ENCODE data around the gene RAET1E.
"Not testable (repeated sequence)": the region's sequence is repeated elsewhere in the genome, so short reads cannot be mapped to it uniquely, and the experiment has no call there.

The RAET1E gene

GRCh38 chr6:149859368-149859767 lies 38.5 kb downstream of the RAET1E start:
- no peaks in the 10 kb centered on the region for H3K36me3 ChIP-seq (ENCODE audit: control insufficient read depth in 5 of 5, insufficient read depth in 5 of 5, low read length in 5 of 5)
- H3K9ac ChIP-seq (ENCODE audit: low read length in 5 of 5): no peak overlapping the region
- H3K4me3 ChIP-seq (ENCODE audit: low read depth in 1 of 5, low read length in 5 of 5): no peak overlapping the region
- no peak overlapping the region for H3K27ac ChIP-seq (ENCODE audit: low read depth, low read length)
- H3K9me3 ChIP-seq (ENCODE audit: control insufficient read depth in 5 of 5, low read length in 5 of 5): no peaks in the 10 kb centered on the region
- H3K4me1 ChIP-seq (ENCODE audit: control insufficient read depth in 5 of 5, insufficient read depth in 5 of 5, low read length in 5 of 5): peaks cover 0 to 28% (median 20%) of the 10 kb centered on the region in 5 donors
- no peaks in the 10 kb centered on the region for H3K27me3 ChIP-seq (ENCODE audit: control insufficient read depth in 5 of 5, insufficient read depth in 4 of 5, low read length in 5 of 5)

- H3K4me3 ChIP-seq (ENCODE audit: low read depth in 1 of 5, low read length in 5 of 5): no peak overlapping the region
- peaks cover 0 to 21% (median 14%) of the 10 kb centered on the region in 5 donors for H3K4me1 ChIP-seq (ENCODE audit: control insufficient read depth in 5 of 5, insufficient read depth in 5 of 5, low read length in 5 of 5)
- no peaks in the 10 kb centered on the region for H3K9me3 ChIP-seq (ENCODE audit: control insufficient read depth in 5 of 5, low read length in 5 of 5)
- H3K27ac ChIP-seq (ENCODE audit: low read depth, low read length): no peak overlapping the region
- no peaks in the 10 kb centered on the region for H3K27me3 ChIP-seq (ENCODE audit: control insufficient read depth in 5 of 5, insufficient read depth in 4 of 5, low read length in 5 of 5)
- H3K36me3 ChIP-seq (ENCODE audit: control insufficient read depth in 5 of 5, insufficient read depth in 5 of 5, low read length in 5 of 5): peaks cover 0 to 4% (median 0%) of the 10 kb centered on the region in 5 donors
- no peak overlapping the region for H3K9ac ChIP-seq (ENCODE audit: low read length in 5 of 5)
These were observed 40.4 kb downstream of the RAET1E start for GRCh38 chr6:149857541-149857940.

- Histone ChIP-seq H3K4me3 (ENCODE audit: low read depth in 1 of 5, low read length in 5 of 5) (no peak overlapping the region), H3K27me3 (ENCODE audit: control insufficient read depth in 5 of 5, insufficient read depth in 4 of 5, low read length in 5 of 5) (no peaks in the 10 kb centered on the region), H3K9me3 (ENCODE audit: control insufficient read depth in 5 of 5, low read length in 5 of 5) (no peaks in the 10 kb centered on the region), H3K4me1 (ENCODE audit: control insufficient read depth in 5 of 5, insufficient read depth in 5 of 5, low read length in 5 of 5) (peaks cover 0 to 10% (median 5%) of the 10 kb centered on the region in 5 donors), H3K9ac (ENCODE audit: low read length in 5 of 5) (no peak overlapping the region), H3K36me3 (ENCODE audit: control insufficient read depth in 5 of 5, insufficient read depth in 5 of 5, low read length in 5 of 5) (peaks cover 0 to 8% (median 2%) of the 10 kb centered on the region in 5 donors), H3K27ac (ENCODE audit: low read depth, low read length) (no peak overlapping the region)
These were observed 41.5 kb downstream of the RAET1E start for GRCh38 chr6:149856256-149856994.

GRCh38 chr6:149855741-149856140 lies 42.2 kb downstream of the RAET1E start:
- Histone ChIP-seq H3K9ac (ENCODE audit: low read length in 5 of 5) (no peak overlapping the region), H3K27me3 (ENCODE audit: control insufficient read depth in 5 of 5, insufficient read depth in 4 of 5, low read length in 5 of 5) (no peaks in the 10 kb centered on the region), H3K4me1 (ENCODE audit: control insufficient read depth in 5 of 5, insufficient read depth in 5 of 5, low read length in 5 of 5) (peaks cover 0 to 3% (median 0%) of the 10 kb centered on the region in 5 donors), H3K27ac (ENCODE audit: low read depth, low read length) (no peak overlapping the region), H3K36me3 (ENCODE audit: control insufficient read depth in 5 of 5, insufficient read depth in 5 of 5, low read length in 5 of 5) (peaks cover 3 to 8% (median 8%) of the 10 kb centered on the region in 5 donors), H3K4me3 (ENCODE audit: low read depth in 1 of 5, low read length in 5 of 5) (no peak overlapping the region), H3K9me3 (ENCODE audit: control insufficient read depth in 5 of 5, low read length in 5 of 5) (no peaks in the 10 kb centered on the region)

GRCh38 chr6:149855040-149855654 lies 42.8 kb downstream of the RAET1E start:
- H3K9ac ChIP-seq (ENCODE audit: low read length in 5 of 5): no peak overlapping the region
- H3K27ac ChIP-seq (ENCODE audit: low read depth, low read length): no peak overlapping the region
- H3K36me3 ChIP-seq (ENCODE audit: control insufficient read depth in 5 of 5, insufficient read depth in 5 of 5, low read length in 5 of 5): peaks cover 3 to 9% (median 8%) of the 10 kb centered on the region in 5 donors
- no peak overlapping the region for H3K4me3 ChIP-seq (ENCODE audit: low read depth in 1 of 5, low read length in 5 of 5)
- no peaks in the 10 kb centered on the region for H3K27me3 ChIP-seq (ENCODE audit: control insufficient read depth in 5 of 5, insufficient read depth in 4 of 5, low read length in 5 of 5)
- no peaks in the 10 kb centered on the region for H3K4me1 ChIP-seq (ENCODE audit: control insufficient read depth in 5 of 5, insufficient read depth in 5 of 5, low read length in 5 of 5)
- H3K9me3 ChIP-seq (ENCODE audit: control insufficient read depth in 5 of 5, low read length in 5 of 5): no peaks in the 10 kb centered on the region

GRCh38 chr6:149854532-149854931 lies 43.4 kb downstream of the RAET1E start:
- no peak overlapping the region for H3K9ac ChIP-seq (ENCODE audit: low read length in 5 of 5)
- H3K27ac ChIP-seq (ENCODE audit: low read depth, low read length): no peak overlapping the region
- H3K4me3 ChIP-seq (ENCODE audit: low read depth in 1 of 5, low read length in 5 of 5): no peak overlapping the region
- H3K4me1 ChIP-seq (ENCODE audit: control insufficient read depth in 5 of 5, insufficient read depth in 5 of 5, low read length in 5 of 5): no peaks in the 10 kb centered on the region
- H3K9me3 ChIP-seq (ENCODE audit: control insufficient read depth in 5 of 5, low read length in 5 of 5): no peaks in the 10 kb centered on the region
- H3K36me3 ChIP-seq (ENCODE audit: control insufficient read depth in 5 of 5, insufficient read depth in 5 of 5, low read length in 5 of 5): peaks cover 3 to 15% (median 8%) of the 10 kb centered on the region in 5 donors
- no peaks in the 10 kb centered on the region for H3K27me3 ChIP-seq (ENCODE audit: control insufficient read depth in 5 of 5, insufficient read depth in 4 of 5, low read length in 5 of 5)

- not testable (repeated sequence) for H3K27me3 ChIP-seq (ENCODE audit: control insufficient read depth in 5 of 5, insufficient read depth in 4 of 5, low read length in 5 of 5); H3K4me3 ChIP-seq (ENCODE audit: low read depth in 1 of 5, low read length in 5 of 5); H3K9ac ChIP-seq (ENCODE audit: low read length in 5 of 5); H3K27ac ChIP-seq (ENCODE audit: low read depth, low read length); H3K4me1 ChIP-seq (ENCODE audit: control insufficient read depth in 5 of 5, insufficient read depth in 5 of 5, low read length in 5 of 5); H3K9me3 ChIP-seq (ENCODE audit: control insufficient read depth in 5 of 5, low read length in 5 of 5)
- peaks cover 3 to 16% (median 8%) of the 10 kb centered on the region in 5 donors for H3K36me3 ChIP-seq (ENCODE audit: control insufficient read depth in 5 of 5, insufficient read depth in 5 of 5, low read length in 5 of 5)
These were observed 43.9 kb downstream of the RAET1E start for GRCh38 chr6:149854017-149854416.

- no peak overlapping the region for H3K4me3 ChIP-seq (ENCODE audit: low read depth in 1 of 5, low read length in 5 of 5)
- no peak overlapping the region for H3K9ac ChIP-seq (ENCODE audit: low read length in 5 of 5)
- H3K36me3 ChIP-seq (ENCODE audit: control insufficient read depth in 5 of 5, insufficient read depth in 5 of 5, low read length in 5 of 5): peaks cover 3 to 16% (median 8%) of the 10 kb centered on the region in 5 donors
- H3K27me3 ChIP-seq (ENCODE audit: control insufficient read depth in 5 of 5, insufficient read depth in 4 of 5, low read length in 5 of 5): no peaks in the 10 kb centered on the region
- no peaks in the 10 kb centered on the region for H3K9me3 ChIP-seq (ENCODE audit: control insufficient read depth in 5 of 5, low read length in 5 of 5)
- H3K27ac ChIP-seq (ENCODE audit: low read depth, low read length): no peak overlapping the region
- H3K4me1 ChIP-seq (ENCODE audit: control insufficient read depth in 5 of 5, insufficient read depth in 5 of 5, low read length in 5 of 5): peaks cover 0 to 1% (median 0%) of the 10 kb centered on the region in 5 donors
These were observed 45.0 kb downstream of the RAET1E start for GRCh38 chr6:149852881-149853280.

- H3K9me3 ChIP-seq (ENCODE audit: control insufficient read depth in 5 of 5, low read length in 5 of 5): no peaks in the 10 kb centered on the region
- H3K9ac ChIP-seq (ENCODE audit: low read length in 5 of 5): no peak overlapping the region
- H3K27ac ChIP-seq (ENCODE audit: low read depth, low read length): no peak overlapping the region
- peaks cover 3 to 16% (median 8%) of the 10 kb centered on the region in 5 donors for H3K36me3 ChIP-seq (ENCODE audit: control insufficient read depth in 5 of 5, insufficient read depth in 5 of 5, low read length in 5 of 5)
- no peaks in the 10 kb centered on the region for H3K27me3 ChIP-seq (ENCODE audit: control insufficient read depth in 5 of 5, insufficient read depth in 4 of 5, low read length in 5 of 5)
- no peak overlapping the region for H3K4me3 ChIP-seq (ENCODE audit: low read depth in 1 of 5, low read length in 5 of 5)
- H3K4me1 ChIP-seq (ENCODE audit: control insufficient read depth in 5 of 5, insufficient read depth in 5 of 5, low read length in 5 of 5): peaks cover 0 to 8% (median 4%) of the 10 kb centered on the region in 5 donors
These were observed 45.7 kb downstream of the RAET1E start for GRCh38 chr6:149852180-149852579.

- Histone ChIP-seq H3K9me3 (ENCODE audit: control insufficient read depth in 5 of 5, low read length in 5 of 5) (no peaks in the 10 kb centered on the region), H3K27me3 (ENCODE audit: control insufficient read depth in 5 of 5, insufficient read depth in 4 of 5, low read length in 5 of 5) (no peaks in the 10 kb centered on the region), H3K27ac (ENCODE audit: low read depth, low read length) (no peak overlapping the region), H3K36me3 (ENCODE audit: control insufficient read depth in 5 of 5, insufficient read depth in 5 of 5, low read length in 5 of 5) (peaks cover 3 to 16% (median 8%) of the 10 kb centered on the region in 5 donors), H3K9ac (ENCODE audit: low read length in 5 of 5) (no peak overlapping the region), H3K4me3 (ENCODE audit: low read depth in 1 of 5, low read length in 5 of 5) (no peak overlapping the region), H3K4me1 (ENCODE audit: control insufficient read depth in 5 of 5, insufficient read depth in 5 of 5, low read length in 5 of 5) (peaks cover 0 to 10% (median 6%) of the 10 kb centered on the region in 5 donors)
These were observed 46.3 kb downstream of the RAET1E start for GRCh38 chr6:149851461-149852110.

All from subcutaneous abdominal adipose tissue (tissue), 5 donors.